Measurements from ENCODE around the gene ARMH4.

Gene ARMH4

DNA sequence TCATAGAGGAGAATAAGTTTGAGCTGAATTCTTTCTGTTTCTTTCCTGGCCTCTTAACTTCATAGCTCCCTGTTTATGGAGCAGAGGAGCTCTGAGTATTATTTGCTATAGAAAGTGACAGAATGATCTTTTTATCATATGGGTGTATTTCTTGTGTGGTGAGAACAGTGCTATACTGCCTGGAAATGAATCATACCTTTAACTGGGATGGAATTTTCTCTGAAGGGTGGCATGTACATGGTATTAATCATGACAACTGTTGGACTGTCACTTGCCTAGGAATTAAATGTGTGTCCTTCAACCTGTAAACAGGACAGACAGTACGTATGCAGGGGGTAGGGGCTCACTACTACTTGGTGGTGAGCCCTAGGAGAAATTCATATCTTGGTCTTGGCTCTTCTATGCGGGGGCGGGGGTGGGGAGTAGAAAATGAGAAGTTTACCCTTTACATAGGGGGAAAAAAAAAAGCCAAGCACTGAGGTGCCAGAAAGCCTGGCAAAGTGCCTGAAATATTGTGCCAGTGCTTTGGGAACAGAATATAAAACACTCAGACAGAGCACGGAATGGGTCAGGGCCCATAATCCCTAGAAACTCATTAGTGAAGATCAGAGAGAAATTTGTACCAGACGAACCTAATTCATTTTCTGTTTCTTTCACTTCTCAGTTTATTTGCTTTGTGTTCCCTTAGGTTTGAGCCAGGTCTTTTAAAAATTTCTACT is 33.8 kb downstream of the ARMH4 start:
- DNase-seq (ENCODE audit: low read depth), result no peak
- TF ChIP-seq, protein P1, sequence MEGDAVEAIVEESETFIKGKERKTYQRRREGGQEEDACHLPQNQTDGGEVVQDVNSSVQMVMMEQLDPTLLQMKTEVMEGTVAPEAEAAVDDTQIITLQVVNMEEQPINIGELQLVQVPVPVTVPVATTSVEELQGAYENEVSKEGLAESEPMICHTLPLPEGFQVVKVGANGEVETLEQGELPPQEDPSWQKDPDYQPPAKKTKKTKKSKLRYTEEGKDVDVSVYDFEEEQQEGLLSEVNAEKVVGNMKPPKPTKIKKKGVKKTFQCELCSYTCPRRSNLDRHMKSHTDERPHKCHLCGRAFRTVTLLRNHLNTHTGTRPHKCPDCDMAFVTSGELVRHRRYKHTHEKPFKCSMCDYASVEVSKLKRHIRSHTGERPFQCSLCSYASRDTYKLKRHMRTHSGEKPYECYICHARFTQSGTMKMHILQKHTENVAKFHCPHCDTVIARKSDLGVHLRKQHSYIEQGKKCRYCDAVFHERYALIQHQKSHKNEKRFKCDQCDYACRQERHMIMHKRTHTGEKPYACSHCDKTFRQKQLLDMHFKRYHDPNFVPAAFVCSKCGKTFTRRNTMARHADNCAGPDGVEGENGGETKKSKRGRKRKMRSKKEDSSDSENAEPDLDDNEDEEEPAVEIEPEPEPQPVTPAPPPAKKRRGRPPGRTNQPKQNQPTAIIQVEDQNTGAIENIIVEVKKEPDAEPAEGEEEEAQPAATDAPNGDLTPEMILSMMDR (IDR thresholded peaks at IDR 0.05; ENCODE audit: insufficient read depth, low read depth, low read length, missing control alignments), result no peak
- H3K4me3 ChIP-seq (ENCODE audit: low read depth, low read length), result no peak overlapping the region

DNA sequence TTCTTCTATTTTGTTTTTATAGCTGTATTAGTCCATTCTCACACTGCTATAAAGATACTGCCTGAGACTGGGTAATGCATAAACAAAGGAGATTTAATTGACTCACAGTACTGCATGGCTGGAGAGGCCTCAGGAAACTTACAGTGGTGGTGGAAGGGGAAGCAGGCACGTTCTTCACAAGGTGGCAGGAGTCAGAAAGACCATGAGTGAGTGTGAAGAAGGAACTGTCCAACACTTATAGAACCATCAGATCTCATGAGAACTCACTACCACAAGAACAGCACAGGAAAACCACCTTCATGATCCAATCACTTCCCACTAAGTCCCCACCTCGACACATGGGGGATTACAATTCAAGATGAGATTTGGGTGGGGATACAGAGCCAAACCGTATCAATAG is 42.3 kb downstream of the ARMH4 start:
- TF ChIP-seq, protein P1 (IDR thresholded peaks at IDR 0.05; ENCODE audit: insufficient read depth, low read depth, low read length, missing control alignments), result no peak
- DNase-seq (ENCODE audit: low read depth), result no peak
- H3K4me3 ChIP-seq (ENCODE audit: low read depth, low read length), result no peak overlapping the region

DNA sequence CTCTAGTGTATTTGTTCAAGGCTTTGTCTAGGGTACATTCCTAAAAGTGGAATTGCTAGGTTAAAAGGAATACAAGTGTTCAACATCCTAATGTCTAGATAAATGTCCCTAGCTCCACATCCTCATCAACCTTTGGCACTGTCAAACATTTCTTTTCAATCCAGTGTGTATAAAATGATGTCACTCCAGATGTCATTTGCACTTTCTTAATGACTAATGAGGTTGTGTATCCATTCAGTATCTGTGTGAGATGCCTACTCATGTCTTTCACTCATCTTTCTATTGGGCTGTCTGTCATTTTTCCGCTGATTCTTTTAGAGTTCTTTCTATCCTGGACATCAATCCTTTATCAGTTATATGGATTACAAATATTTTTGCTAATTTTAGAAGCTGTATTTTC is 43.3 kb downstream of the ARMH4 start:
- DNase-seq (ENCODE audit: low read depth), result no peak
- no peak overlapping the region for H3K4me3 ChIP-seq (ENCODE audit: low read depth, low read length)
- TF ChIP-seq, protein P1 (IDR thresholded peaks at IDR 0.05; ENCODE audit: insufficient read depth, low read depth, low read length, missing control alignments), result no peak

DNA sequence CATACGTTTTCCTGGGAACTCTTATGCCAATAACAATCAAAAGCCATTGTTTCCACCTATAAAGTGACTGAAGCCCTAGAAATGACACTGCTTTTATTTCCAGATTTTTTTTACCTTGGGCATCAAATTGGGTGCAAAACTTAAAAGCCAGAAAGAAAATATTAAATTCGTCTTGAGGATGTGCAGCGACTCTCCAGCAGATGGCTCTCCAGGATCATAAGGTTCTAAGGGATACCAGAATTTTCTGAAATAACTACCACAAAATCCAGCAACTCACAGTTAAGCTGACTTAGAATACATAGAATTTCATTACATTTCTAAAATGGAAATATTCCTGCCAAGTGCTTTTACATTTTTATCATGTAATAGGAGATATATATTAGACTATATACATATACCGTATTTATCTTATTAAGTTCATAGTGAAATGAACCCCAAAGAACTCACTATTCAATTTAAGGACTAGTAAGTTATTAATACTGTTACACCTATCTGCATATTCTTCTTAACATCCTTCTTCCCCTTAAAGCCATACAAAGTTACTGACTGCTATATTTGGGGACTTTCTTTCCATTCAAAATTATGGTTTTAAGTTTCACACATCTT is 44.0 kb downstream of the ARMH4 start:
- no peak overlapping the region for H3K4me3 ChIP-seq (ENCODE audit: low read depth, low read length)
- peak; percentile 67 for DNase-seq (ENCODE audit: low read depth)
- TF ChIP-seq, protein P1 (IDR thresholded peaks at IDR 0.05; ENCODE audit: insufficient read depth, low read depth, low read length, missing control alignments), result peak; percentile 65

DNA sequence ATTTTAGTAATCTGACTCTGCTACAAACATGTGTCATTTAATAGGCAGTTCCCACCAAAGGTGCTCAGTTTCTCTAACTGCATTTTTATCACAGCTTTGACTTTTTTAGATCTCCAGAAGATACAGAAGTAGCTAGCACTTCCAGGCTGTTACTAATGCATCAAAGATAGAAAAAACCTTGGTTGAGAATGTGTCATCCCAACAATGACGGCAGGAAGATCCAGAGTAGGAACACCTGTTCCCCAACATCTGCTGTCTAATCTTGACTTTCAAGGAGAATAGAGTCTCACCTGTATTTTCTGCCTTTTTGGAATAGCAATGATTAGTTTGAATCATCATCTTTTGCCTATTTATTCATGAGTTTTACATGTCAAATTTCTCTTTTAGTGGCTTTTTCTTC is 45.0 kb downstream of the ARMH4 start:
- TF ChIP-seq, protein P1 (IDR thresholded peaks at IDR 0.05; ENCODE audit: insufficient read depth, low read depth, low read length, missing control alignments), result no peak
- DNase-seq (ENCODE audit: low read depth), result no peak
- no peak overlapping the region for H3K4me3 ChIP-seq (ENCODE audit: low read depth, low read length)

DNA sequence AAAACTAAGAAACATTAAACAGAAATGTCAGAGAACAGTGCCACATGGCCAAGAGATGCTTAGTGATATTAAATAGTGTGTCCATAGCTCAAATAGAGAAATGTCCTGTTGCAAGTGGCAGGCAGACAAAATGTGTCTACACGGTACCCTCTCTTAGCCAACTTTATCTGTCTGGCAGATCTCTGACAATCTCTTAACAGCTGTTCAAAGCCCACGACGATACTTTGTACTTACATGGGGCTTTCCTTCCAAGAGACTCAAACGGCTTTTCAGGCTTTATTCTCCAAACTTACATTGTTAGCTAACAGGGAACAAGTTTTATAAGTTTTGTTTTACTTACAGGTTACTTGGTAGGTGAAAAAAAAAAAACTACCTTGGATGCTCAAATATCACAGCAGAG is 45.6 kb downstream of the ARMH4 start:
- TF ChIP-seq, protein P1 (IDR thresholded peaks at IDR 0.05; ENCODE audit: insufficient read depth, low read depth, low read length, missing control alignments), result no peak
- no peak for DNase-seq (ENCODE audit: low read depth)
- no peak overlapping the region for H3K4me3 ChIP-seq (ENCODE audit: low read depth, low read length)
